IMR-90 (cell line): ENCODE results near the gene DNAH6. TPM values are rescaled to one million over a fixed set of nuclear protein-coding genes. Genes with fewer than 3 reads are reported as not detected.

Source experiments
- ATAC-seq: fragments of 200-7000 bp; cut with Tn5 transposase; 2 replicates; pipeline ENCODE4 v1.9.1; 2020; ENCODE audit warnings: low read depth, mild to moderate bottlenecking, moderate library complexity
- BruUV-seq: library from RNA; stranded (reverse); fragments of 400-500 nt; replicated peaks from 2 replicates; lab custom pipeline; 2021; lab: Mats Ljungman, UMichigan
- CTCF ChIA-PET: fragments of 300-600 bp; formaldehyde crosslinking; extraction: SDS; loops from one replicate; lab custom pipeline; 2021; ENCODE audit warnings: antibody characterized with exemption; lab: Yijun Ruan, JAX
- POLR2A ChIA-PET: fragments of 300-600 bp; sonication (Branson Sonifier 250); formaldehyde crosslinking; loops from one replicate; lab custom pipeline; 2022; ENCODE audit warnings: antibody characterized with exemption; ENCODE audit not compliant: unreplicated experiment; lab: Charles Lee
- DNase-seq: peaks from one replicate; pipeline ENCODE4 v3.0.0; 2013
- H2AFZ ChIP-seq: replicated peaks from 2 replicates; pipeline ENCODE3; 2013; ENCODE audit warnings: low read length, mild to moderate bottlenecking; ENCODE audit not compliant: poor library complexity
- H2AK5ac ChIP-seq: 2 replicates; pipeline ENCODE4 v1.6.1; 2013; ENCODE audit warnings: low read depth, low read length, inconsistent platforms
- H2AK9ac ChIP-seq: replicated peaks from 2 replicates; pipeline ENCODE3; 2013; ENCODE audit warnings: mild to moderate bottlenecking, low read depth, low read length, moderate library complexity; ENCODE audit not compliant: poor library complexity
- H2BK120ac ChIP-seq: 2 replicates; pipeline ENCODE4 v1.6.1; 2013; ENCODE audit warnings: low read depth, low read length, inconsistent platforms
- H2BK15ac ChIP-seq: 3 replicates; pipeline ENCODE4 v1.6.1; 2013; ENCODE audit warnings: low read depth, low read length, inconsistent platforms
- H2BK20ac ChIP-seq: 2 replicates; pipeline ENCODE4 v1.6.1; 2013; ENCODE audit warnings: low read depth, mild to moderate bottlenecking, inconsistent platforms, low read length, moderate library complexity
- H2BK5ac ChIP-seq: 2 replicates; pipeline ENCODE4 v1.6.1; 2013; ENCODE audit warnings: mild to moderate bottlenecking, low read depth, low read length, inconsistent platforms; ENCODE audit not compliant: poor library complexity, severe bottlenecking
- H3K14ac ChIP-seq: replicated peaks from 2 replicates; pipeline ENCODE4 v1.6.1; 2013; ENCODE audit warnings: low read depth, low read length, inconsistent platforms
- H3K18ac ChIP-seq: 2 replicates; pipeline ENCODE4 v1.6.1; 2013; ENCODE audit warnings: low read depth, low read length, control low read depth
- H3K23ac ChIP-seq: 2 replicates; pipeline ENCODE4 v1.6.1; 2013; ENCODE audit warnings: low read depth, low read length, inconsistent platforms
- H3K27ac ChIP-seq: 2 replicates; pipeline ENCODE4 v1.5.1; 2013; ENCODE audit warnings: mild to moderate bottlenecking, control low read depth, low read length; ENCODE audit not compliant: insufficient read depth
- H3K27me3 ChIP-seq: 2 replicates; pipeline ENCODE4 v1.6.1; 2013; ENCODE audit warnings: low read length; ENCODE audit not compliant: control insufficient read depth, insufficient read depth
- H3K36me3 ChIP-seq: 2 replicates; pipeline ENCODE4 v1.6.1; 2013; ENCODE audit warnings: low read length, mixed read lengths; ENCODE audit not compliant: control insufficient read depth, insufficient read depth
- H3K4ac ChIP-seq: 2 replicates; pipeline ENCODE4 v1.6.1; 2013; ENCODE audit warnings: low read depth, low read length, inconsistent platforms
- H3K4me1 ChIP-seq: 2 replicates; pipeline ENCODE4 v1.6.1; 2013; ENCODE audit warnings: low read length, mixed read lengths; ENCODE audit not compliant: control insufficient read depth, insufficient read depth
- H3K4me2 ChIP-seq: 2 replicates; pipeline ENCODE4 v1.6.1; 2013; ENCODE audit warnings: low read depth, mild to moderate bottlenecking, control low read depth, low read length, moderate library complexity
- H3K4me3 ChIP-seq: 2 replicates; pipeline ENCODE4 v1.5.1; 2013; ENCODE audit warnings: low read depth, mild to moderate bottlenecking, control low read depth, low read length, moderate library complexity; ENCODE audit not compliant: insufficient read depth
- H3K56ac ChIP-seq: 2 replicates; pipeline ENCODE4 v1.6.1; 2013; ENCODE audit warnings: low read length, inconsistent platforms; ENCODE audit not compliant: insufficient read depth; ENCODE audit errors: extremely low read depth
- H3K79me1 ChIP-seq, 2 experiments: 2 replicates each; pipeline ENCODE4 v1.6.1; 2013; ENCODE audit warnings: low read length in 2 of 2, inconsistent platforms in 1 of 2, low read depth in 1 of 2
- H3K9ac ChIP-seq: 2 replicates; pipeline ENCODE4 v1.6.1; 2013; ENCODE audit warnings: low read depth, low read length, control low read depth
- H3K9me1 ChIP-seq: 2 replicates; pipeline ENCODE4 v1.6.1; 2013; ENCODE audit warnings: low read length, inconsistent platforms; ENCODE audit not compliant: insufficient read depth
- H3K9me3 ChIP-seq: 2 replicates; pipeline ENCODE4 v1.6.1; 2013; ENCODE audit warnings: low read length; ENCODE audit not compliant: control insufficient read depth, insufficient read depth
- H4K20me1 ChIP-seq: 2 replicates; pipeline ENCODE4 v1.6.1; 2013; ENCODE audit warnings: low read length, inconsistent platforms; ENCODE audit not compliant: insufficient read depth
- H4K5ac ChIP-seq: 2 replicates; pipeline ENCODE4 v1.6.1; 2013; ENCODE audit warnings: mild to moderate bottlenecking, low read depth, low read length, control low read depth
- H4K8ac ChIP-seq, 2 experiments: 2 replicates each; pipeline ENCODE4 v1.6.1; 2013; ENCODE audit warnings: low read depth in 2 of 2, low read length in 2 of 2, control low read depth in 1 of 2, inconsistent platforms in 1 of 2
- H4K91ac ChIP-seq: 2 replicates; pipeline ENCODE4 v1.6.1; 2013; ENCODE audit warnings: low read depth, low read length, inconsistent platforms; ENCODE audit not compliant: insufficient read depth
- BHLHE40 ChIP-seq: fragments of 150-350 bp; IDR thresholded peaks from 2 replicates; pipeline ENCODE4 v1.6.1; 2016; ENCODE audit warnings: mild to moderate bottlenecking, low read depth, low read length
- CEBPB ChIP-seq: IDR thresholded peaks from 2 replicates; pipeline ENCODE4 v1.6.1; 2012; ENCODE audit warnings: low read depth, low read length, improper control_type of control experiment
- CHD1 ChIP-seq: IDR thresholded peaks from 2 replicates; pipeline ENCODE4 v1.6.1; 2012; ENCODE audit warnings: low read depth, low read length, improper control_type of control experiment
- ELK1 ChIP-seq: fragments of 150-350 bp; IDR thresholded peaks from 2 replicates; pipeline ENCODE4 v1.6.1; 2016; ENCODE audit warnings: low read depth, mild to moderate bottlenecking, low read length, moderate library complexity, borderline replicate concordance
- FOS ChIP-seq: fragments of 150-350 bp; IDR thresholded peaks from 2 replicates; pipeline ENCODE4 v1.6.1; 2016; ENCODE audit warnings: low read depth, low read length
- MAFK ChIP-seq: IDR thresholded peaks from 2 replicates; pipeline ENCODE4 v1.6.1; 2012; ENCODE audit warnings: low read depth, low read length, improper control_type of control experiment
- MAZ ChIP-seq: IDR thresholded peaks from 2 replicates; pipeline ENCODE4 v1.6.1; 2012; ENCODE audit warnings: low read depth, mild to moderate bottlenecking, low read length, improper control_type of control experiment, moderate library complexity, borderline replicate concordance
- MXI1 ChIP-seq: IDR thresholded peaks from 2 replicates; pipeline ENCODE4 v1.6.1; 2012; ENCODE audit warnings: low read depth, mild to moderate bottlenecking, low read length, moderate library complexity, borderline replicate concordance
- NFE2L2 ChIP-seq: fragments of 150-350 bp; IDR thresholded peaks from 2 replicates; pipeline ENCODE4 v1.6.1; 2016; ENCODE audit warnings: low read depth, mild to moderate bottlenecking, low read length
- POLR2A ChIP-seq: IDR thresholded peaks from 2 replicates; pipeline ENCODE4 v1.6.1; 2012; ENCODE audit warnings: mild to moderate bottlenecking, low read depth, low read length
- RAD21 ChIP-seq: IDR thresholded peaks from 2 replicates; pipeline ENCODE4 v1.6.1; 2012; ENCODE audit warnings: low read length, improper control_type of control experiment
- RCOR1 ChIP-seq: IDR thresholded peaks from 2 replicates; pipeline ENCODE4 v1.6.1; 2012; ENCODE audit warnings: mild to moderate bottlenecking, low read length, improper control_type of control experiment; ENCODE audit not compliant: insufficient replicate concordance
- RFX5 ChIP-seq: IDR thresholded peaks from 2 replicates; pipeline ENCODE4 v1.8.0; 2012; ENCODE audit warnings: low read depth, mild to moderate bottlenecking, low read length, moderate library complexity
- SMC3 ChIP-seq: fragments of 150-350 bp; IDR thresholded peaks from 2 replicates; pipeline ENCODE4 v1.6.1; 2016; ENCODE audit warnings: low read depth, mild to moderate bottlenecking, antibody characterized with exemption, low read length, moderate library complexity
- USF2 ChIP-seq: fragments of 150-350 bp; IDR thresholded peaks from 2 replicates; pipeline ENCODE4 v1.6.1; 2017; ENCODE audit warnings: mild to moderate bottlenecking, antibody characterized with exemption, low read length, low read depth
- WGBS, 2 experiments: methylation state at CpG; one replicate each; pipeline versions ENCODE4 v1.1.5 to v1.1.7; 2013; ENCODE audit warnings: missing lambda C conversion rate in 2 of 2; ENCODE audit not compliant: insufficient read length in 1 of 2; ENCODE audit errors: extremely low coverage in 2 of 2; 5-methylcytosine and 5-hydroxymethylcytosine counted together
- dilution Hi-C: fragments of 300-500 bp; cut with HindIII; formaldehyde crosslinking; loops from one replicate; pipeline ENCODE4 v1.14.3; 2018; ENCODE audit warnings: low sequenced_read_pairs; ENCODE audit not compliant: unreplicated experiment
- in situ Hi-C: fragments of 300-500 bp; cut with MboI; formaldehyde crosslinking; loops from 3 replicates; pipeline ENCODE4 v1.14.3; 2019; ENCODE audit warnings: low sequenced_read_pairs, inconsistent platforms, mixed read lengths
- intact Hi-C: fragments of 100-400 bp; cut with micrococcal nuclease; formaldehyde crosslinking; loops from 2 replicates; pipeline ENCODE4 v1.10.0; 2022
- polyA plus RNA-seq, 3 experiments: library from polyadenylated mRNA; depleted of rRNA; stranded (reverse); fragments of >200 nt; gene quantifications; 2 replicates each; pipeline ENCODE4 v1.2.3, GENCODE V29; 2012; ENCODE audit warnings: low replicate concordance in 1 of 3
- total RNA-seq: library from RNA; depleted of rRNA; stranded (reverse); fragments of >200 nt; gene quantifications from 2 replicates; pipeline ENCODE4 v1.2.3, GENCODE V29; 2012
- TF ChIP-seq, protein P1 (sequence below): conservative IDR thresholded peaks from 2 replicates; pipeline ENCODE4 v1.5.1; 2012; ENCODE audit warnings: mild to moderate bottlenecking, low read depth, low read length, improper control_type of control experiment

The DNAH6 gene
- total and polyA plus RNA-seq, 2 of the 4 experiments (the other 2 are of a cell fraction): under 0.01 to 0.07 TPM

DNA sequence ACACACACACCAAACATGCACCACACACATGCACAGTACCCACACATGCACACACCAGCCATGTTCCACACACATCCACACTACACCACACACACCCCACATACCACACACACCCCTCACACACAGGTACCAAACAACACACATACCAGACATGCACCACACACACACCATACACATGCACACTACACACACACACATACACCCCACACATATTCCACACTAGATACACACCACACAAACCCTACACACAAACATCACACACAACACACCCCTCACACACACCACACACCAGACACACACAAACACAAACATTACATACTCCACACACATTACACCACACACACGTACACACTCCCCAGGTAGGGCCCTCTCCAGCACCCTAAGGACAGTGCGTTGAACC lies 313.4 kb downstream of the DNAH6 start:
- dilution Hi-C loops (no loop called here), intact Hi-C loops (no loop called here), in situ Hi-C loops (no loop called here)
- Histone ChIP-seq H3K27ac (no peak overlapping the region), H3K23ac (no peak overlapping the region), H3K9ac (no peak overlapping the region), H3K18ac (no peak overlapping the region), H3K27me3 (no peaks in the 10 kb centered on the region), H4K5ac (no peak overlapping the region), H3K56ac (no peak overlapping the region), H3K36me3 (no peaks in the 10 kb centered on the region), H3K9me3 (no peaks in the 10 kb centered on the region), H3K4me2 (no peak overlapping the region), H2BK120ac (no peak overlapping the region), H4K91ac (no peak overlapping the region), H2BK15ac (no peak overlapping the region), H2BK20ac (no peak overlapping the region), H3K9me1 (peaks cover 16% of the 10 kb centered on the region), H2AK5ac (peak overlapping the region; percentile 15), H4K8ac (no peak overlapping the region), H3K4me3 (no peak overlapping the region), H3K4me1 (peaks cover 4% of the 10 kb centered on the region), H2BK5ac (peak overlapping the region; percentile 85), H3K79me1 (peaks cover 0 to 9% of the 10 kb centered on the region in 2 experiments; a peak in 2 of 4 replicates), H4K20me1 (no peaks in the 10 kb centered on the region), H3K14ac (peak overlapping the region; percentile 80), H2AK9ac (peak overlapping the region; percentile 73), H2AFZ (no peak overlapping the region), H3K4ac (peak overlapping the region; percentile 59)
- CTCF ChIA-PET: no interaction called here
- POLR2A ChIA-PET: no interaction called here
- TF ChIP-seq POLR2A: no peak
- no peak for TF ChIP-seq BHLHE40
- no peak for TF ChIP-seq RAD21
- no peak for TF ChIP-seq MXI1
- TF ChIP-seq SMC3: no peak
- TF ChIP-seq RCOR1: no peak
- no peak for TF ChIP-seq MAZ
- no peak for TF ChIP-seq CHD1
- TF ChIP-seq MAFK: no peak
- TF ChIP-seq RFX5: no peak
- TF ChIP-seq, protein P1, sequence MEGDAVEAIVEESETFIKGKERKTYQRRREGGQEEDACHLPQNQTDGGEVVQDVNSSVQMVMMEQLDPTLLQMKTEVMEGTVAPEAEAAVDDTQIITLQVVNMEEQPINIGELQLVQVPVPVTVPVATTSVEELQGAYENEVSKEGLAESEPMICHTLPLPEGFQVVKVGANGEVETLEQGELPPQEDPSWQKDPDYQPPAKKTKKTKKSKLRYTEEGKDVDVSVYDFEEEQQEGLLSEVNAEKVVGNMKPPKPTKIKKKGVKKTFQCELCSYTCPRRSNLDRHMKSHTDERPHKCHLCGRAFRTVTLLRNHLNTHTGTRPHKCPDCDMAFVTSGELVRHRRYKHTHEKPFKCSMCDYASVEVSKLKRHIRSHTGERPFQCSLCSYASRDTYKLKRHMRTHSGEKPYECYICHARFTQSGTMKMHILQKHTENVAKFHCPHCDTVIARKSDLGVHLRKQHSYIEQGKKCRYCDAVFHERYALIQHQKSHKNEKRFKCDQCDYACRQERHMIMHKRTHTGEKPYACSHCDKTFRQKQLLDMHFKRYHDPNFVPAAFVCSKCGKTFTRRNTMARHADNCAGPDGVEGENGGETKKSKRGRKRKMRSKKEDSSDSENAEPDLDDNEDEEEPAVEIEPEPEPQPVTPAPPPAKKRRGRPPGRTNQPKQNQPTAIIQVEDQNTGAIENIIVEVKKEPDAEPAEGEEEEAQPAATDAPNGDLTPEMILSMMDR: no peak
- TF ChIP-seq CEBPB: no peak
- no peak for TF ChIP-seq NFE2L2
- no peak for TF ChIP-seq USF2
- TF ChIP-seq FOS: no peak
- no peak for TF ChIP-seq ELK1
- ATAC-seq: no peak
- WGBS, 2 experiments: no CpG with 5 or more reads among the region's 2 CpGs
- no TSS peak for BruUV-seq
- no peak for DNase-seq
